Panc1 (cell line): ENCODE data around the gene COL1A1.

Experiments used
- POLR2AphosphoS5 ChIP-seq: IDR thresholded peaks from 2 replicates; pipeline ENCODE4 v1.6.1; 2012; ENCODE audit warnings: mild to moderate bottlenecking, low read depth, low read length, moderate library complexity
- REST ChIP-seq, 2 experiments: IDR thresholded peaks; 2 replicates each; pipeline ENCODE4 v1.6.1; 2011 to 2012; ENCODE audit warnings: low read depth in 2 of 2, control low read depth in 1 of 2, low read length in 1 of 2, mild to moderate bottlenecking in 1 of 2, moderate library complexity in 1 of 2; ENCODE audit not compliant: insufficient read depth in 1 of 2
- SIN3A ChIP-seq: IDR thresholded peaks from 2 replicates; pipeline ENCODE4 v1.6.1; 2012; ENCODE audit warnings: low read depth, mild to moderate bottlenecking, low read length, moderate library complexity, borderline replicate concordance; ENCODE audit not compliant: insufficient read depth
- TCF7L2 ChIP-seq: IDR thresholded peaks from 2 replicates; pipeline ENCODE4 v1.6.1; 2011; ENCODE audit warnings: mild to moderate bottlenecking, low read depth, low read length, inconsistent platforms
- TF ChIP-seq, protein P1 (sequence below): fragments of 450-650 bp; IDR thresholded peaks from 2 replicates; pipeline ENCODE4 v1.5.1; 2017; ENCODE audit warnings: mild to moderate bottlenecking

DNA sequence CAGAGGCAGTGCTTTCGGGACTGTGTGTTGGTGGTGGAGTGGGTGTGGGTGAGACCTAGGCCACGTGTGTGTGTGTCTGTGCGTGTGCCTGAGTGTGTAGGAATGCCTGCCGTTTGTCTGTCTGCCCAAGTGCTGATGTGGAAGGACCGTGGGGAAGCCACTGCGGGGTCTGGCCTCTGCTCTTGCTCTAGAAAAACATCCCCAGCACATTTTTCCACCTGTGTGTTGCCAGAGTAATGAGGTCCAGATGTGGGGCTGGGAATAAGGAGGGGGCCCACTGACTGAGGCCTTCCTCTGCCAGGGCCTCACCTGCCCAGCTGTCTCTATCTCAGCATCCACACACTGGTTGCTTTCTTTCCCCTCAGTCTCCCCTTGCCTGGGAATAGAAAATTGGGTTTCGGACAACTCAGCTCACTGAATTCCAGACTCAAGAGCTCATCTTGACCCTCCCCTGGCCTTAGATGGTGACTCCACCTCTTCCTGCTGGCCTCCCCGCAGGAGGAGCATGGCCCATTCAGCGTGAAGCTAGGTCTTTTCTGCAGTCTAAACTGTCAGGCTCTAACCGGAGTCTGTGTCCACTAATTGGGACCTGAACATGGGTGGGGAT, 28.0 kb downstream of the COL1A1 start:
- TF ChIP-seq TCF7L2 (no peak), POLR2AphosphoS5 (no peak), REST (IDR thresholded peaks at IDR 0.05; ENCODE audit: insufficient read depth in 1 of 2, low read depth in 2 of 2, low read length in 1 of 2) (no peak), SIN3A (no peak)
- TF ChIP-seq, protein P1, sequence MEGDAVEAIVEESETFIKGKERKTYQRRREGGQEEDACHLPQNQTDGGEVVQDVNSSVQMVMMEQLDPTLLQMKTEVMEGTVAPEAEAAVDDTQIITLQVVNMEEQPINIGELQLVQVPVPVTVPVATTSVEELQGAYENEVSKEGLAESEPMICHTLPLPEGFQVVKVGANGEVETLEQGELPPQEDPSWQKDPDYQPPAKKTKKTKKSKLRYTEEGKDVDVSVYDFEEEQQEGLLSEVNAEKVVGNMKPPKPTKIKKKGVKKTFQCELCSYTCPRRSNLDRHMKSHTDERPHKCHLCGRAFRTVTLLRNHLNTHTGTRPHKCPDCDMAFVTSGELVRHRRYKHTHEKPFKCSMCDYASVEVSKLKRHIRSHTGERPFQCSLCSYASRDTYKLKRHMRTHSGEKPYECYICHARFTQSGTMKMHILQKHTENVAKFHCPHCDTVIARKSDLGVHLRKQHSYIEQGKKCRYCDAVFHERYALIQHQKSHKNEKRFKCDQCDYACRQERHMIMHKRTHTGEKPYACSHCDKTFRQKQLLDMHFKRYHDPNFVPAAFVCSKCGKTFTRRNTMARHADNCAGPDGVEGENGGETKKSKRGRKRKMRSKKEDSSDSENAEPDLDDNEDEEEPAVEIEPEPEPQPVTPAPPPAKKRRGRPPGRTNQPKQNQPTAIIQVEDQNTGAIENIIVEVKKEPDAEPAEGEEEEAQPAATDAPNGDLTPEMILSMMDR = no peak
